Endothelial cell of umbilical vein (primary cell): ENCODE results near the gene LCLAT1. TPM values are rescaled to one million over a fixed set of nuclear protein-coding genes. Genes with fewer than 3 reads are reported as not detected.

Source experiments
- BruUV-seq: library from RNA; stranded (reverse); fragments of 400-500 nt; replicated peaks from 2 replicates; lab custom pipeline; 2021; lab: Mats Ljungman, UMichigan
- CTCF ChIA-PET: fragments of 300-600, 350-600 bp; sonication (Branson Sonifier 250); formaldehyde crosslinking; loops from one replicate; lab custom pipeline; 2021; ENCODE audit warnings: antibody characterized with exemption, inconsistent platforms; lab: Charles Lee
- POLR2A ChIA-PET: fragments of 300-600, 350-600 bp; sonication (Branson Sonifier 250); formaldehyde crosslinking; loops from one replicate; lab custom pipeline; 2021; ENCODE audit warnings: antibody characterized with exemption, inconsistent platforms; lab: Charles Lee
- DNase-seq: peaks from one replicate; pipeline ENCODE4 v3.0.0-alpha.2; 2011; ENCODE audit warnings: low read depth, low spot score
- FAIRE-seq: peaks from 2 replicates; lab custom pipeline; 2011; peaks lifted over from hg19 to GRCh38; lab: Jason Lieb, UNC
- H2AFZ ChIP-seq: 2 replicates; pipeline ENCODE4 v1.6.0; 2012; ENCODE audit warnings: low read depth, low read length, control low read depth, inconsistent platforms
- H3K27ac ChIP-seq: 2 replicates; pipeline ENCODE4 v1.5.1; 2011; ENCODE audit warnings: low read depth, mild to moderate bottlenecking, control low read depth, low read length, moderate library complexity; ENCODE audit not compliant: insufficient read depth
- H3K27me3 ChIP-seq, 2 experiments: 2 replicates each; pipeline versions ENCODE4 v1.6.0 to v1.6.1; 2011; ENCODE audit warnings: low read length in 2 of 2, mixed read lengths in 1 of 2; ENCODE audit not compliant: control insufficient read depth in 2 of 2, insufficient read depth in 2 of 2
- H3K36me3 ChIP-seq, 2 experiments: 2 replicates in 1 of 2; 3 replicates in 1 of 2; pipeline ENCODE4 v1.5.1; 2011; ENCODE audit warnings: low read length in 2 of 2, mild to moderate bottlenecking in 1 of 2, moderate library complexity in 1 of 2; ENCODE audit not compliant: control insufficient read depth in 2 of 2, insufficient read depth in 2 of 2; ENCODE audit errors: extremely low read depth in 1 of 2
- H3K4me1 ChIP-seq: 3 replicates; pipeline ENCODE4 v1.5.1; 2011; ENCODE audit warnings: mild to moderate bottlenecking, low read length; ENCODE audit not compliant: control insufficient read depth, insufficient read depth; ENCODE audit errors: extremely low read depth
- H3K4me2 ChIP-seq: 2 replicates; pipeline ENCODE4 v1.6.1; 2011; ENCODE audit warnings: low read length, control low read depth, mixed read lengths; ENCODE audit not compliant: insufficient read depth
- H3K4me3 ChIP-seq, 3 experiments: fragments of 200-600 bp in 1 of 3; sonication (generic), shearing (Covaris generic) in 1 of 3; replicated peaks in 1 of 3; 2 replicates each; pipeline ENCODE4 v1.5.1; 2011 to 2016; ENCODE audit warnings: control low read depth in 3 of 3, low read length in 3 of 3, mild to moderate bottlenecking in 2 of 3, inconsistent platforms in 1 of 3, low read depth in 1 of 3, moderate library complexity in 1 of 3; ENCODE audit not compliant: insufficient read depth in 1 of 3
- H3K79me2 ChIP-seq: 2 replicates; pipeline ENCODE4 v1.6.0; 2012; ENCODE audit warnings: low read length, inconsistent platforms; ENCODE audit not compliant: control insufficient read depth, insufficient read depth
- H3K9ac ChIP-seq: replicated peaks from 2 replicates; pipeline ENCODE3; 2011; ENCODE audit warnings: low read length, control low read depth; ENCODE audit not compliant: insufficient read depth; ENCODE audit errors: extremely low read depth
- H3K9me1 ChIP-seq: replicated peaks from 3 replicates; pipeline ENCODE4 v1.6.0; 2011; ENCODE audit warnings: mild to moderate bottlenecking, low read length; ENCODE audit not compliant: control insufficient read depth, insufficient read depth; ENCODE audit errors: extremely low read depth
- H3K9me3 ChIP-seq: replicated peaks from 2 replicates; pipeline ENCODE4 v1.5.1; 2012; ENCODE audit warnings: low read length, inconsistent platforms; ENCODE audit not compliant: control insufficient read depth, insufficient read depth
- H4K20me1 ChIP-seq: replicated peaks from 2 replicates; pipeline ENCODE3; 2011; ENCODE audit warnings: mild to moderate bottlenecking, low read length; ENCODE audit not compliant: control insufficient read depth, insufficient read depth; ENCODE audit errors: extremely low read depth
- CTCF ChIP-seq, 2 donors: IDR thresholded peaks; 1 replicate in 1 of 2; 2 replicates in 1 of 2; pipeline ENCODE4 v1.5.1; 2011; ENCODE audit warnings: low read length in 2 of 2, mild to moderate bottlenecking in 2 of 2, moderate library complexity in 2 of 2, control low read depth in 1 of 2, inconsistent platforms in 1 of 2, low read depth in 1 of 2; ENCODE audit not compliant: insufficient read depth in 1 of 2; ENCODE audit errors: extremely low read depth in 1 of 2
- FOS ChIP-seq: IDR thresholded peaks from 2 replicates; pipeline ENCODE4 v1.6.1; 2011; ENCODE audit warnings: mild to moderate bottlenecking, low read length, moderate library complexity, borderline replicate concordance; ENCODE audit not compliant: insufficient read depth
- GATA2 ChIP-seq: IDR thresholded peaks from 2 replicates; pipeline ENCODE4 v1.7.0; 2011; ENCODE audit warnings: low read depth, mild to moderate bottlenecking, moderate library complexity, mixed read lengths, low read length; ENCODE audit not compliant: insufficient read length, insufficient read depth
- JUN ChIP-seq: IDR thresholded peaks from 2 replicates; pipeline ENCODE4 v1.6.1; 2011; ENCODE audit warnings: borderline replicate concordance, low read depth; ENCODE audit not compliant: insufficient read length, insufficient read depth
- MAX ChIP-seq: IDR thresholded peaks from 2 replicates; pipeline ENCODE4 v1.6.1; 2011; ENCODE audit not compliant: insufficient read depth, insufficient read length
- MYC ChIP-seq: IDR thresholded peaks from one replicate; pipeline ENCODE4 v1.6.1; 2011; ENCODE audit warnings: mild to moderate bottlenecking, low read depth, low read length
- POLR2AphosphoS5 ChIP-seq: IDR thresholded peaks from 2 replicates; pipeline ENCODE4 v1.6.1; 2012; ENCODE audit warnings: low read depth, mild to moderate bottlenecking, control low read depth, low read length, moderate library complexity; ENCODE audit not compliant: insufficient read depth
- dilution Hi-C: fragments of 300-500 bp; cut with MboI; formaldehyde crosslinking; loops from one replicate; pipeline ENCODE4 v1.15.0; 2019; ENCODE audit warnings: low sequenced_read_pairs; ENCODE audit not compliant: extremely low pct_ligation_motif_present
- intact Hi-C: fragments of 100-400 bp; cut with micrococcal nuclease; formaldehyde crosslinking; loops from one replicate; pipeline ENCODE4 v1.10.0; 2022
- polyA plus RNA-seq, 4 experiments: library from polyadenylated mRNA; depleted of rRNA in 3 of 4; stranded (reverse) in 3 of 4; unstranded in 1 of 4; fragments of >200 nt; gene quantifications; 2 replicates each; pipeline versions ENCODE4 v1.2.1 to v1.2.3, GENCODE V29; 2011 to 2012; ENCODE audit warnings: missing spikeins in 1 of 4
- total RNA-seq: library from RNA; stranded (reverse); gene quantifications from 2 replicates; pipeline ENCODE4 v1.2.3, GENCODE V29; 2021

LCLAT1 gene
- total and polyA plus RNA-seq, 2 donors (not counting 3 experiments of a cell fraction or from before 2014, with no cell fraction given) = 6.1 to 20.8 TPM

- no peak overlapping the region for H3K27ac ChIP-seq
- TF ChIP-seq GATA2 (no peak), MAX (no peak), POLR2AphosphoS5 (no peak), MYC (no peak), JUN (no peak), CTCF (IDR thresholded peaks at IDR 0.05; ENCODE audit: extremely low read depth in 1 of 2, insufficient read depth in 1 of 2, low read depth in 1 of 2, low read length in 2 of 2) (no peak), FOS (no peak)
- no peaks in the 10 kb centered on the region for H3K79me2 ChIP-seq
- H3K4me2 ChIP-seq = no peak overlapping the region
- intact Hi-C loops (no loop called here), dilution Hi-C loops (no loop called here)
- H3K9ac ChIP-seq = no peak overlapping the region
- no peak overlapping the region for H3K4me3 ChIP-seq
- H3K9me3 ChIP-seq = no peaks in the 10 kb centered on the region
- H3K36me3 ChIP-seq = no peaks in the 10 kb centered on the region
- H3K27me3 ChIP-seq = no peaks in the 10 kb centered on the region
- BruUV-seq = no TSS peak
- no peak for FAIRE-seq
- CTCF ChIA-PET = interaction anchor here (0.7 to 1.1 kb wide), 2 partner anchors 9 to 466 kb away, joined by 3 to 4 read pairs; no protein-coding TSS in a partner anchor
- H3K9me1 ChIP-seq = no peaks in the 10 kb centered on the region
- no peak overlapping the region for H2AFZ ChIP-seq
- H3K4me1 ChIP-seq = no peaks in the 10 kb centered on the region
- POLR2A ChIA-PET = no interaction called here
- DNase-seq = no peak
- no peaks in the 10 kb centered on the region for H4K20me1 ChIP-seq
These were observed 184.1 kb downstream of the LCLAT1 start for GRCh38 chr2:30631051-30631671.
